Measurements from ENCODE around the gene DLGAP3. TPM values are rescaled to one million over a fixed set of nuclear protein-coding genes. Genes with fewer than 3 reads are reported as not detected.

DLGAP3 gene
- total RNA-seq, 4 donors from 2014 or later = 0.18 to 0.19 TPM; not detected in 2

DNA sequence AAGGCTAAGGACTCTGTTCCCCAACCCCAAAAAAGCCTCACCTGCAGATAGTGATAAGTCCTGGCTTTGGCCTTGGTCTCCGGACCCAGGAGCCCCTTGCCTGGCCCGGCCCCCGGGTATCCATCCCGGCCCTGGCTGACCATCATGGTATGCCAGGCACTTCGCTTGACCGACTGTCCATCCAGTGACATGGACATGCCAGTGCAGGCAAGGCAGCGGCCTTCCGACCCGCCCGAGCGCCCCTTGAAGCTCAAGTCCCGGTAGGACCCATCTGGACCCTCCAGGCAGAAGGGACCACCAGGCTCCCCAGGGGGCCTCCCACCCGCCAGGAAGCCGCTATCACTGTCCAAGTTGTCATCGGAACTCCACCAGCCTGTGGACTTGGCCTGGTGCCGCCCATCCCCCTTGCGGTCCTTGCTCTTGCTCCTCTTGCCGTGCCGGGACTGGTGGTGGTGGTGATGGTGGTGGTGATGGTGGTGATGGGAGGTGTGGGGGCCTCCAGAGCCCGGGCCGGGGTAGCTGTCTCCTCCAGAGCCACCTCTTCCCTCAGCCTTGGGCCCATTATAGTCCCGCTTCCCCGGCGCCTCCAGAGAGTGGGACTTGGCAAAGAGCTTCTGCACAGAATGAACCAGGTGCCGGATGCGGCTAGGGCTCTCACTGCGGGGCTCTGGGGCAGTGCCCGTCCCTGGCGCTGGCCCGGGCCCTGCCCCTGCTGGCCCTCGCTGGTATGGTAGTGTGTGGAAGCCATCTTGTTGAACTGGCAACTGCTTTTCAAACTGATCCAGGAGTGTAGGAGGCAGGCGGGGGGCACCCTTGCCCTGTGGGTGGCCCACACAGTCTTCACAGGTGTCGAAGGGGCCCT is 25.0 kb downstream of the DLGAP3 start:
- 86 to 88% methylated on average over 15 to 16 of the region's 33 CpGs for WGBS, 2 donors
- no peaks in the 10 kb centered on the region for H3K36me3 ChIP-seq
- no peaks in the 10 kb centered on the region for H3K9me3 ChIP-seq
- no peaks in the 10 kb centered on the region for H3K4me1 ChIP-seq
- H3K4me3 ChIP-seq = no peak overlapping the region
- peaks cover 0 to 34% (median 0%) of the 10 kb centered on the region in 4 donors for H3K27me3 ChIP-seq
- intact Hi-C loops (cut with DNase I) = no loop called here
- TF ChIP-seq, protein P1, sequence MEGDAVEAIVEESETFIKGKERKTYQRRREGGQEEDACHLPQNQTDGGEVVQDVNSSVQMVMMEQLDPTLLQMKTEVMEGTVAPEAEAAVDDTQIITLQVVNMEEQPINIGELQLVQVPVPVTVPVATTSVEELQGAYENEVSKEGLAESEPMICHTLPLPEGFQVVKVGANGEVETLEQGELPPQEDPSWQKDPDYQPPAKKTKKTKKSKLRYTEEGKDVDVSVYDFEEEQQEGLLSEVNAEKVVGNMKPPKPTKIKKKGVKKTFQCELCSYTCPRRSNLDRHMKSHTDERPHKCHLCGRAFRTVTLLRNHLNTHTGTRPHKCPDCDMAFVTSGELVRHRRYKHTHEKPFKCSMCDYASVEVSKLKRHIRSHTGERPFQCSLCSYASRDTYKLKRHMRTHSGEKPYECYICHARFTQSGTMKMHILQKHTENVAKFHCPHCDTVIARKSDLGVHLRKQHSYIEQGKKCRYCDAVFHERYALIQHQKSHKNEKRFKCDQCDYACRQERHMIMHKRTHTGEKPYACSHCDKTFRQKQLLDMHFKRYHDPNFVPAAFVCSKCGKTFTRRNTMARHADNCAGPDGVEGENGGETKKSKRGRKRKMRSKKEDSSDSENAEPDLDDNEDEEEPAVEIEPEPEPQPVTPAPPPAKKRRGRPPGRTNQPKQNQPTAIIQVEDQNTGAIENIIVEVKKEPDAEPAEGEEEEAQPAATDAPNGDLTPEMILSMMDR (IDR thresholded peaks at IDR 0.05) = no peak
- TF ChIP-seq POLR2A (IDR thresholded peaks at IDR 0.05) = no peak
- H3K27ac ChIP-seq = no peak overlapping the region
- no peak for DNase-seq

DNA sequence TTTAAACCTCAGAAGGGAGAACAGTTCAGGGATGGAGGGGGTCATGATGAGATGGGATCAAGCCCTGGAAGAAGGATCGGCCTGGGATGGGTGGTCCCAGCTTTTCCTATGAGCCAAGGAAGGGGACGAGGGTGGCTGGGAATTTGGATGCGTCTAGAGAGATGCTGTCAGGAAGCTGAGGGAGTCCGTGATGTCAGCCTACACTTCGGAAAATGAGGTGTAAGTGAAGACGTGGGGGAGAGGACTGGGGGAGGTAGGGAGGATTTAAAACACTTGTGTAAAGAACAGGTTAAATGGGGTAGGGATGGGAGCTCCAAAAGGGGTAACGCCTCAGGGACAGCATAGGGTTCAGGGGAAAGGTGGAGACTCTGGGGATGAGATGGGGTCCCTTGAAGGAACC is 27.5 kb downstream of the DLGAP3 start:
- 60 to 64% methylated on average over 7 of the region's 7 CpGs for WGBS, 2 donors
- H3K36me3 ChIP-seq = no peaks in the 10 kb centered on the region
- H3K9me3 ChIP-seq = no peaks in the 10 kb centered on the region
- H3K27ac ChIP-seq = no peak overlapping the region
- no peaks in the 10 kb centered on the region for H3K4me1 ChIP-seq
- TF ChIP-seq, protein P1 (IDR thresholded peaks at IDR 0.05) = no peak
- TF ChIP-seq POLR2A (IDR thresholded peaks at IDR 0.05) = no peak
- H3K4me3 ChIP-seq = no peak overlapping the region
- intact Hi-C loops (cut with DNase I) = no loop called here
- no peak for DNase-seq
- peaks cover 0 to 30% (median 0%) of the 10 kb centered on the region in 4 donors for H3K27me3 ChIP-seq

DNA sequence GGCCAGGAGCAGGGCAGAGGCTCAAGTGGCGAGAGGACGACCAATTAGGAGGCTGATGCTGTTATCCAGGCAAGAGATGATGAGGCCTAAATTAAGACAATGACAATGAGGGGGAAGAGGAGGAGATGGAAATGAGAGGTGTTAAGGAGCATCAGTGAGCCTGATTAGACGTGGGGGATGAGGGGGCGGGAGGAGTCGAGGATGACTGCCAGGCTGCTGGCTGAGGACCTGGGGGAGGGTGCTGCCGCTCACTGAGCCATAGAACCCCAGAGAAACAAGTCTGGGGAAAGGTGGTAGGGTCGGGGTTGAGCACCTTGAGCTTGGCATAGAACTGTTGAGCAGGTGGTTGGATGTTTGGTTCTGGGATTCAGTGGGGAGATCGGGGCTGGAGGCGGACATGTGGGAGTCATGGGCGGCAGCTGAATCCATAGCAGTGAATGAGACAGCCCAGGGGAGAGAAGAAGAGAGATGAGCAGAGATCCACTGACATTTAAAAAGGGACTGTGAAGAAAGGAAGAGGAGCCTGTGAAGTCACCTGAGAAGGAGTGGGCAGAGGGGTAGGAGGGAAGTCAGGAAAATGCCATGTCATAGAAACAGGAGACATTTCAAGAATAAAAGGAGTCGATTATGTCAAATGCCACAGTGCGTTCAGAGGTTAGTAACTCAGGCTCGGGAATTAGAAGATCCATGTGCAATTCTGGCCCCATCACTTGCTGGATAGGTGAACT is 28.5 kb downstream of the DLGAP3 start:
- DNase-seq = no peak
- no peak overlapping the region for H3K27ac ChIP-seq
- intact Hi-C loops (cut with DNase I) = no loop called here
- H3K4me3 ChIP-seq = no peak overlapping the region
- no peaks in the 10 kb centered on the region for H3K9me3 ChIP-seq
- H3K36me3 ChIP-seq = no peaks in the 10 kb centered on the region
- peaks cover 0 to 30% (median 0%) of the 10 kb centered on the region in 4 donors for H3K27me3 ChIP-seq
- 55 to 62% methylated on average over 13 of the region's 13 CpGs for WGBS, 2 donors
- no peak for TF ChIP-seq POLR2A (IDR thresholded peaks at IDR 0.05)
- TF ChIP-seq, protein P1 (IDR thresholded peaks at IDR 0.05) = no peak
- H3K4me1 ChIP-seq = no peaks in the 10 kb centered on the region

DNA sequence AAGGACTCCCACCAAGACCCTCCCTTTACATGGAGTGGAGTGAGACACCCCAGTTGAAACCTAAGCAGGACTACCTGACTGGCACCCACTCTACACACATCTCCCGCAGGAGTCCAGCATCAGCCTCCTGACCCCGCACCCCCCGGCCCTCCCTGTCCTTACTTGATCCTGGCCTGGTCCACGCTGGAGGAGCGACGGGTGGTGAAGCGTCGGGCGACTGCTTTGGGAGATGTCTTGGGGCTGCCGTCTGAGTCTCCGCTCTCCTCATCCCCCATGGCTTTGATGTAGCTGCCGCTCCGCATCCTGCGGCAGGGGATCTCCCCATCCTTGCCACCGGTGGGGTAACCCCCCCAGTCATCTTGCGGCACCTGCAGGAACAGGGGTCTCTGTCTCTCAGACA is 29.5 kb downstream of the DLGAP3 start:
- no peaks in the 10 kb centered on the region for H3K9me3 ChIP-seq
- DNase-seq = no peak
- WGBS, 2 donors = 89 to 95% methylated on average over 7 to 13 of the region's 16 CpGs

More for the DNA sequence above, 29.5 kb downstream of the DLGAP3 start:
- no peaks in the 10 kb centered on the region for H3K36me3 ChIP-seq
- no peak for TF ChIP-seq POLR2A (IDR thresholded peaks at IDR 0.05)
- TF ChIP-seq, protein P1 (IDR thresholded peaks at IDR 0.05) = no peak
- no peak overlapping the region for H3K4me3 ChIP-seq
- H3K27ac ChIP-seq = no peak overlapping the region
- H3K27me3 ChIP-seq = peaks cover 0 to 30% (median 0%) of the 10 kb centered on the region in 4 donors
- no peaks in the 10 kb centered on the region for H3K4me1 ChIP-seq
- intact Hi-C loops (cut with DNase I) = no loop called here
